Fibroblast of the aortic adventitia (primary cell): ENCODE data around the gene GSTM5. TPM values are rescaled to one million over a fixed set of nuclear protein-coding genes. Genes with fewer than 3 reads are reported as not detected.

ENCODE experiments used
- DNase-seq: peaks from one replicate; pipeline ENCODE4 v3.0.0-alpha.2; 2010; ENCODE audit warnings: low read depth
- H3K4me3 ChIP-seq: 2 replicates; pipeline ENCODE4 v1.5.1; 2011; ENCODE audit warnings: low read depth, mild to moderate bottlenecking, control low read depth, low read length, moderate library complexity
- total RNA-seq: library from RNA; depleted of rRNA; stranded (reverse); fragments of >200 nt; gene quantifications from 2 replicates; pipeline ENCODE4 v1.2.3, GENCODE V29; 2012; ENCODE audit warnings: low replicate concordance
- TF ChIP-seq, protein P1 (sequence below): IDR thresholded peaks from 2 replicates; pipeline ENCODE4 v1.5.1; 2011; ENCODE audit warnings: mild to moderate bottlenecking, low read length, control low read depth, inconsistent platforms; ENCODE audit not compliant: insufficient read depth

GSTM5 gene
- total RNA-seq, 1 donor: 13.0 TPM

DNA sequence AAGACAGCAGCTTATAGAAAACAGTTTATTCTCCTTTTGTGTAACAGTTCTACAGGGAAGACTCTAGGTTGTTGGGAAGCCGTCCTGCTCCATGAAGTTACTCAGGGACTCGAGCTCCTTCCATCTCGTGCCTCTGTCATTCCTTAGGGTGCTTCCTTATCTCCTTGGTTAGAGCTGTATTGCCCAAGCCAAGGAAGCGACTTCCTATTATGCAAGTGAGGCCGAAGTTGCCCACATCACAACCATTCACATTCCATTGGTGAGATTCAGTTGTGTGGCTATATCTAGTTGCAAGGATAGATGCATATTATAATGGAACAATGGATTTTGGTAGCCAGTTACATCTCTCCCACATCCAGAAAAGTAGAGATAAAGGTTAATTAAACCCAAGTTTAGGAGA, 9.0 kb downstream of the GSTM5 start:
- TF ChIP-seq, protein P1, sequence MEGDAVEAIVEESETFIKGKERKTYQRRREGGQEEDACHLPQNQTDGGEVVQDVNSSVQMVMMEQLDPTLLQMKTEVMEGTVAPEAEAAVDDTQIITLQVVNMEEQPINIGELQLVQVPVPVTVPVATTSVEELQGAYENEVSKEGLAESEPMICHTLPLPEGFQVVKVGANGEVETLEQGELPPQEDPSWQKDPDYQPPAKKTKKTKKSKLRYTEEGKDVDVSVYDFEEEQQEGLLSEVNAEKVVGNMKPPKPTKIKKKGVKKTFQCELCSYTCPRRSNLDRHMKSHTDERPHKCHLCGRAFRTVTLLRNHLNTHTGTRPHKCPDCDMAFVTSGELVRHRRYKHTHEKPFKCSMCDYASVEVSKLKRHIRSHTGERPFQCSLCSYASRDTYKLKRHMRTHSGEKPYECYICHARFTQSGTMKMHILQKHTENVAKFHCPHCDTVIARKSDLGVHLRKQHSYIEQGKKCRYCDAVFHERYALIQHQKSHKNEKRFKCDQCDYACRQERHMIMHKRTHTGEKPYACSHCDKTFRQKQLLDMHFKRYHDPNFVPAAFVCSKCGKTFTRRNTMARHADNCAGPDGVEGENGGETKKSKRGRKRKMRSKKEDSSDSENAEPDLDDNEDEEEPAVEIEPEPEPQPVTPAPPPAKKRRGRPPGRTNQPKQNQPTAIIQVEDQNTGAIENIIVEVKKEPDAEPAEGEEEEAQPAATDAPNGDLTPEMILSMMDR: no peak
- DNase-seq: peak; percentile 21
- H3K4me3 ChIP-seq: no peak overlapping the region

DNA sequence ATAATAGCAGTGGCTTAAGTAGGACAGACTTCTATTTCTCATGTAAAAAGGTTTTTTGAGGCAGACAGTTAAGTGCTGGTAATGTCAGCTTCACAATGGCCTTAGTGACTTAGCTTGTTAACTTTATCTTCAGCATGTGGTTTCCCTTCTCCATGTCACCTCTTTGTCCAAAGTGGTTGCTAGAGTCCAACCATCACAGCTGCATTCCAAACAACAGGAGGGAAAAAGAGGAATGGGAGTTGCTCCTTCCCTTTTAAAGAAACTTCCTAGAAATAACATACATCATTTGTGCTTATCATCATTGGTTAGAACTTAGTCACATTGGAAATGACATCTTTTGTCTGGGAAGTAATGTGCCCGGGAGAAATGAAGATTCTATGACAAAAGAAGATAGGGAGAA, 9.9 kb downstream of the GSTM5 start:
- no peak overlapping the region for H3K4me3 ChIP-seq
- DNase-seq: no peak
- TF ChIP-seq, protein P1: no peak

DNA sequence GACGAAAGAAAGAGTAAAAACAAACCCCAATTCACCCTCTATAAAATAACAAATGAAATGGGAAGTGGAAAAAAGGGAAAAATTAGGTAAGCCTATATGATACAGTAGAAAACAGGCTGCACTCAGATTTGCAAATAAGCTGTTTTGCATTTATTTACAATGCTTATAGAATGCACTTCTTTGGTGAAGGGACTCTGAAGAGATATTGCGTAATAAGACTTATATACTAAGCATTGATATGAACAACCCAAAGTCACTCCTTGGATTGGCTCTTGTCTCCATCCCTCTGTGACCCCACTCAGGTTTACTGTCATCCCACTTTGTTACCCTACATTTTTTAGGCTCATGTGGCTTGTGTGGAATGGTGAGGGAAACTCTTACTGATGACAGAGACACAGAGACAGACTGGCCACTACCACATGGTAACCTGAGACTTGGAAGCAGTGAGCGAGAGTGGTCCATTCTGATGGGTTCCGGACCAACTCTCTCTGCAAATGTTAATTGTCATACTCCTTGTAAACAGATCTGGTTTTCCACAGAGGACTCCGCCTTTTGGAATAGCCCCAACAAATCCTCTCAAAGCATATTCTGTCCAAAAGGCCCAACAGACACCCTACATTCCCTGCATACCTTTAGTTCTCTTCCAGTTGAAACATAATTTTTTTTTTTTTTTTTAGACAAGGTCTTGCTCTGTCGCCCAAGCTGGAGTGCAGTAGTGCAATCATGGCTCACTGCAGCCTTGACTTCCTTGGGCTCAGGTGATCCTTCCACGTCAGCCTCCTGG, 11.0 kb downstream of the GSTM5 start:
- TF ChIP-seq, protein P1: no peak

DNA sequence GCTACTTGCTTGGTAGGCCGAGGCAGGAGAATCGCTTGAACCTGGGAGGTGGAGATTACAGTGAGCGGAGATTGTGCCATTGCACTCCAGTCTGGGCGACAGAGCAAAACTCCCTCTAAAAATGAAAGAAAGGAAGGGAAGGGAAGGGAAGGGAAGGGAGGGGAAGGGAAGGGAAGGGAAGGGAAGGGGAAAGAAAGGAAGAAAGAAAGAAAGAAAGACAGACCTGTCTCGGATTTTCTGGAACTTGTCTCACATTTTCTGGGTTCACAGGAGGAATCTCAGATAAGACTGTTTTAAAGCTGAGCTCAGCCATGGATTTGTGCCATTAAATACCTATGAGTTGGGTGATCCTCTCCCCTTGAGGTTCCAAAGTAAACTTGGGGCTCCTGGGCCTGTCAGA, 12.9 kb downstream of the GSTM5 start:
- TF ChIP-seq, protein P1: no peak
- DNase-seq: no peak
- H3K4me3 ChIP-seq: no peak overlapping the region

More for the DNA sequence above, 11.0 kb downstream of the GSTM5 start:
- no peak overlapping the region for H3K4me3 ChIP-seq
- peak; percentile 58 for DNase-seq

DNA sequence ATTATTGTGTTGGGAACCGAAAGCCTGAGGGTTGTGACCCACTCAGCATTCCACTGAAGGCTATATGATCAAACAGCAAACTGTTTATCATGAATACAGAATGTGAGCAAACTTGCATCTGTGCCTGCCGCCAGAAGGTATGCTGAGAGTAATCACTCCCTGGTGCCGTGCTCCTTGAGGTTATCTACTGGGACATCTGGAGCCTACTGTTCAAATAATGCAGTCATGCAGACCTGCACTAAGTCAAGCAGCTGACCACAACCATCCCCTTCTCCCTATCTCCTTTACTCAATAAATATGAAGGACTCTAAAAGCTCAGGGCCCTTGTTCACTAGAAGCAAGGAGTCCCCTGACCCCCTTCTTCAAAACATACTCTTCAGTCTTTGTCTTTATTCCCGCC, 13.5 kb downstream of the GSTM5 start:
- TF ChIP-seq, protein P1: no peak
- H3K4me3 ChIP-seq: no peak overlapping the region
- DNase-seq: no peak

DNA sequence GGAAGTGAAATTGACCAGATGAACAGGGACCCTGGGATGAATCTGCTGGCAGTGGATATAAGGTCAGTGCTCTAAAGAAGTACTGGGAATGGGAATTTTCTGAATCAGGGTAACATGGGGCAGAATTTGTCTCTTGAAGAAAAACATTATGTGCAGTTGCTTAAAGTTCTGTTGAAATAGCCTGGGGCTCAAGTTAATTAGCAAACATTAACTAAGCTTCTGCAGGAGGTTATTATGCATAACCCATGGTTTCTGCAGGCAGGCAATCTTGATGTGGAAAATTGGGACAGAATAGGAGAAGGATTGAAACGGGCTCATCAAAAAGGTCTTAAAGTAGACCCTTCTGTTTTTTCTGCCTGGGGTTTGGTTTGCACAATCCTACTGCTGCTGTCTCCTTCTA, 14.0 kb downstream of the GSTM5 start:
- TF ChIP-seq, protein P1: no peak
- no peak overlapping the region for H3K4me3 ChIP-seq
- no peak for DNase-seq

DNA sequence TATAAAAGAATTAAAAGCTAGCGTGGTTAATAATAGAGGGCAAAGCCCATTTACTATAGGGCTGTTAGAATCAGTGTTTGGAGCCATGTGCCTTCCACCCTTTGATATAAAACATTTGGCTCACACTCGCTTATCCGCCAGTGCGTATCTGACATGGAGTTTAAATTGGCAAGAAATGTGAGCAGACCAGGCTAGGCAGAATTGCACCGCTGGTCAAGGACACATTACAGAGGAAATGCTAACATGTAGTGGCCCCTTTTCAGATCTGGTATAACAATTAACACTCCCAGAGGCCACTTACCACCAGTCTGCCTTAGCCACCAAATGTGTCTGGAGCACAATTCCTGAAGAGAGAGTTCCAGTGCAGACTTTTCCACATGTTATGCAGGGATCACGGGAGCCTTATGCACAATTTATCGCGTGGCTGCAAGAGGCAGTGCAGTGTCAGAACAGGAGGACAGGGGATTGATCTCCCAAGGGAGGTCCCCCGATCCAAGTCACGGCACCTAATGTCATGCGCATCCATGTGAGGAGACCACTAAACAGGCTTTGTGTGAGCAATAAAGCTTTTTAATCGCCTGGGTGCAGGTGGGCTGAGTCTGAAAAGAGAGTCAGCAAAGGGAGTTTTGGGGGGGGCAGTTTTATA, 14.8 kb downstream of the GSTM5 start:
- no peak overlapping the region for H3K4me3 ChIP-seq
- TF ChIP-seq, protein P1: no peak
- DNase-seq: no peak
